ENCODE data around the gene MAU2. TPM values are rescaled to one million over a fixed set of nuclear protein-coding genes. Genes with fewer than 3 reads are reported as not detected.

MAU2 gene
- 97.4 TPM for polyA plus RNA-seq (2012; ENCODE audit: insufficient read depth, insufficient read length, low read depth)

GRCh38 chr19:19320361-19321140, at the start of gene MAU2, which contains the start of gene SUGP1:
TSS of gene MAU2 (plus strand) at chr19:19320829. CDS start at chr19:19320860, 31 bp downstream.
TSS of gene SUGP1 (minus strand) at chr19:19320509. CDS start at chr19:19320496, 13 bp downstream.
- peaks cover 29% of the 10 kb centered on the region for H3K36me3 ChIP-seq
- no peaks in the 10 kb centered on the region for H3K4me1 ChIP-seq
- H3K27me3 ChIP-seq: no peaks in the 10 kb centered on the region
- H3K4me3 ChIP-seq (ENCODE audit: low read depth, low read length): peak within 1 kb of the TSS; percentile 99
- peak; percentile 93 for DNase-seq
- no peaks in the 10 kb centered on the region for H3K9me3 ChIP-seq
- TF ChIP-seq CTCF (IDR thresholded peaks at IDR 0.05; ENCODE audit: low read depth, low read length): peak; percentile 19

- peak overlapping the region; percentile 53; the same call in 1 of the 2 replicates for H3K4me3 ChIP-seq (ENCODE audit: low read depth, low read length)
Observed at GRCh38 chr19:19271828-19272599, 48.6 kb upstream of the MAU2 start.

GRCh38 chr19:19274146-19274545, 46.5 kb upstream of the MAU2 start:
- Histone ChIP-seq H3K4me3 (ENCODE audit: low read depth, low read length) (no peak overlapping the region), H3K36me3 (peaks cover 23% of the 10 kb centered on the region), H3K4me1 (peaks cover 5% of the 10 kb centered on the region; the same call in 1 of the 2 replicates), H3K27me3 (no peaks in the 10 kb centered on the region), H3K9me3 (no peaks in the 10 kb centered on the region; the same call in 1 of the 2 replicates)
- no peak for DNase-seq
- no peak for TF ChIP-seq CTCF (IDR thresholded peaks at IDR 0.05; ENCODE audit: low read depth, low read length)

More at GRCh38 chr19:19271828-19272599, 48.6 kb upstream of the MAU2 start:
- H3K9me3 ChIP-seq: no peaks in the 10 kb centered on the region; the same call in 1 of the 2 replicates
- H3K27me3 ChIP-seq: no peaks in the 10 kb centered on the region
- no peak for TF ChIP-seq CTCF (IDR thresholded peaks at IDR 0.05; ENCODE audit: low read depth, low read length)
- no peak for DNase-seq
- H3K36me3 ChIP-seq: peaks cover 14% of the 10 kb centered on the region
- peaks cover 5% of the 10 kb centered on the region; the same call in 1 of the 2 replicates for H3K4me1 ChIP-seq

GRCh38 chr19:19274716-19275565, 45.7 kb upstream of the MAU2 start:
- Histone ChIP-seq H3K36me3 (peaks cover 31% of the 10 kb centered on the region), H3K9me3 (no peaks in the 10 kb centered on the region; the same call in 1 of the 2 replicates), H3K4me3 (ENCODE audit: low read depth, low read length) (no peak overlapping the region), H3K4me1 (peaks cover 5% of the 10 kb centered on the region; the same call in 1 of the 2 replicates), H3K27me3 (no peaks in the 10 kb centered on the region)
- no peak for TF ChIP-seq CTCF (IDR thresholded peaks at IDR 0.05; ENCODE audit: low read depth, low read length)
- DNase-seq: no peak

GRCh38 chr19:19276386-19276785, 44.2 kb upstream of the MAU2 start:
- DNase-seq: no peak
- Histone ChIP-seq H3K4me3 (ENCODE audit: low read depth, low read length) (no peak overlapping the region), H3K4me1 (peaks cover 5% of the 10 kb centered on the region; the same call in 1 of the 2 replicates), H3K36me3 (peaks cover 41% of the 10 kb centered on the region), H3K9me3 (no peaks in the 10 kb centered on the region; the same call in 1 of the 2 replicates), H3K27me3 (no peaks in the 10 kb centered on the region)
- TF ChIP-seq CTCF (IDR thresholded peaks at IDR 0.05; ENCODE audit: low read depth, low read length): no peak
